ENCODE data around the gene CDRT4. TPM values are rescaled to one million over a fixed set of nuclear protein-coding genes. Genes with fewer than 3 reads are reported as not detected.
"Not testable (repeated sequence)": the region's sequence is repeated elsewhere in the genome, so short reads cannot be mapped to it uniquely, and the experiment has no call there.

The CDRT4 gene
- total RNA-seq, 2 experiments from 2014 or later: 6.1 to 6.2 TPM

- ATAC-seq: no peak
- peaks cover 7% of the 10 kb centered on the region for H3K9me3 Mint-ChIP-seq (ENCODE audit: insufficient read depth)
- H3K27me3 Mint-ChIP-seq (ENCODE audit: low read depth): no peaks in the 10 kb centered on the region
- H3K4me3 Mint-ChIP-seq: no peak overlapping the region
- H3K4me1 Mint-ChIP-seq (ENCODE audit: low read depth): no peaks in the 10 kb centered on the region
- ChIA-PET POLR2A (no interaction called here), CTCF (no interaction called here)
- H3K27ac Mint-ChIP-seq: no peak overlapping the region
- DNase-seq: no peak
- H3K36me3 Mint-ChIP-seq (ENCODE audit: low read depth): peaks cover 21% of the 10 kb centered on the region
Observed at GRCh38 chr17:15452746-15453145, 14.7 kb downstream of the CDRT4 start.

GRCh38 chr17:15451680-15452079 is 15.7 kb downstream of the CDRT4 start:
- no peak for DNase-seq
- Mint-ChIP-seq H3K4me1 (ENCODE audit: low read depth) (no peaks in the 10 kb centered on the region), H3K27me3 (ENCODE audit: low read depth) (no peaks in the 10 kb centered on the region), H3K27ac (no peak overlapping the region), H3K36me3 (ENCODE audit: low read depth) (peaks cover 16% of the 10 kb centered on the region), H3K4me3 (no peak overlapping the region), H3K9me3 (ENCODE audit: insufficient read depth) (peaks cover 7% of the 10 kb centered on the region)
- CTCF ChIA-PET: interaction anchor here (0.8 kb wide), 1 partner anchor 15 kb away, joined by 3 read pairs; no protein-coding TSS in a partner anchor
- no peak for ATAC-seq
- POLR2A ChIA-PET: no interaction called here

GRCh38 chr17:15448580-15448956 is 18.9 kb downstream of the CDRT4 start:
- no peak for ATAC-seq
- POLR2A ChIA-PET: no interaction called here
- H3K9me3 Mint-ChIP-seq (ENCODE audit: insufficient read depth): no peaks in the 10 kb centered on the region
- CTCF ChIA-PET: no interaction called here
- DNase-seq: no peak
- no peak overlapping the region for H3K4me3 Mint-ChIP-seq
- H3K27me3 Mint-ChIP-seq (ENCODE audit: low read depth): no peaks in the 10 kb centered on the region
- no peak overlapping the region for H3K27ac Mint-ChIP-seq
- peaks cover 18% of the 10 kb centered on the region for H3K4me1 Mint-ChIP-seq (ENCODE audit: low read depth)
- no peaks in the 10 kb centered on the region for H3K36me3 Mint-ChIP-seq (ENCODE audit: low read depth)

GRCh38 chr17:15447928-15448579 is 19.4 kb downstream of the CDRT4 start:
- ChIA-PET POLR2A (no interaction called here), CTCF (no interaction called here)
- no peak for DNase-seq
- Mint-ChIP-seq H3K4me1 (ENCODE audit: low read depth) (peaks cover 18% of the 10 kb centered on the region), H3K27ac (no peak overlapping the region), H3K27me3 (ENCODE audit: low read depth) (no peaks in the 10 kb centered on the region), H3K9me3 (ENCODE audit: insufficient read depth) (no peaks in the 10 kb centered on the region), H3K36me3 (ENCODE audit: low read depth) (no peaks in the 10 kb centered on the region), H3K4me3 (no peak overlapping the region)
- no peak for ATAC-seq

GRCh38 chr17:15446036-15446435 is 21.4 kb downstream of the CDRT4 start:
- Mint-ChIP-seq H3K27ac (no peak overlapping the region), H3K4me3 (no peak overlapping the region), H3K9me3 (ENCODE audit: insufficient read depth) (no peaks in the 10 kb centered on the region), H3K27me3 (ENCODE audit: low read depth) (no peaks in the 10 kb centered on the region), H3K36me3 (ENCODE audit: low read depth) (peaks cover 3% of the 10 kb centered on the region), H3K4me1 (ENCODE audit: low read depth) (peaks cover 18% of the 10 kb centered on the region)
- ATAC-seq (no peak), DNase-seq (no peak)
- ChIA-PET CTCF (no interaction called here), POLR2A (no interaction called here)

- ChIA-PET POLR2A (no interaction called here), CTCF (interaction anchor here (1.1 kb wide), 1 partner anchor 8 kb away, joined by 5 read pairs; no protein-coding TSS in a partner anchor)
- no peaks in the 10 kb centered on the region for H3K27me3 Mint-ChIP-seq (ENCODE audit: low read depth)
- peaks cover 4% of the 10 kb centered on the region for H3K36me3 Mint-ChIP-seq (ENCODE audit: low read depth)
- H3K9me3 Mint-ChIP-seq (ENCODE audit: insufficient read depth): no peaks in the 10 kb centered on the region
- H3K4me3 Mint-ChIP-seq: no peak overlapping the region
- H3K4me1 Mint-ChIP-seq (ENCODE audit: low read depth): peaks cover 18% of the 10 kb centered on the region
- H3K27ac Mint-ChIP-seq: no peak overlapping the region
- peak; percentile 69 for DNase-seq
- peak; percentile 84 for ATAC-seq
Observed at GRCh38 chr17:15444805-15445204, 22.6 kb downstream of the CDRT4 start.

- POLR2A ChIA-PET: no interaction called here
- H3K4me3 Mint-ChIP-seq: no peak overlapping the region
- ATAC-seq (no peak), DNase-seq (no peak)
- no peaks in the 10 kb centered on the region for H3K9me3 Mint-ChIP-seq (ENCODE audit: insufficient read depth)
- no peaks in the 10 kb centered on the region for H3K27me3 Mint-ChIP-seq (ENCODE audit: low read depth)
- peaks cover 19% of the 10 kb centered on the region for H3K4me1 Mint-ChIP-seq (ENCODE audit: low read depth)
- CTCF ChIA-PET: no interaction called here
- peaks cover 21% of the 10 kb centered on the region for H3K36me3 Mint-ChIP-seq (ENCODE audit: low read depth)
- no peak overlapping the region for H3K27ac Mint-ChIP-seq
Observed at GRCh38 chr17:15442311-15443180, 24.9 kb downstream of the CDRT4 start.

- ATAC-seq (no peak), DNase-seq (no peak)
- ChIA-PET CTCF (no interaction called here), POLR2A (no interaction called here)
- no peak overlapping the region for H3K27ac Mint-ChIP-seq
- peaks cover 33% of the 10 kb centered on the region for H3K36me3 Mint-ChIP-seq (ENCODE audit: low read depth)
- no peak overlapping the region for H3K4me3 Mint-ChIP-seq
- peaks cover 31% of the 10 kb centered on the region for H3K4me1 Mint-ChIP-seq (ENCODE audit: low read depth)
- no peaks in the 10 kb centered on the region for H3K27me3 Mint-ChIP-seq (ENCODE audit: low read depth)
- no peaks in the 10 kb centered on the region for H3K9me3 Mint-ChIP-seq (ENCODE audit: insufficient read depth)
Observed at GRCh38 chr17:15441315-15441714, 26.1 kb downstream of the CDRT4 start.

- peaks cover 31% of the 10 kb centered on the region for H3K4me1 Mint-ChIP-seq (ENCODE audit: low read depth)
- no peaks in the 10 kb centered on the region for H3K9me3 Mint-ChIP-seq (ENCODE audit: insufficient read depth)
- POLR2A ChIA-PET: no interaction called here
- ATAC-seq: no peak
- DNase-seq: no peak
- CTCF ChIA-PET: no interaction called here
- H3K36me3 Mint-ChIP-seq (ENCODE audit: low read depth): peaks cover 39% of the 10 kb centered on the region
- no peak overlapping the region for H3K4me3 Mint-ChIP-seq
- H3K27me3 Mint-ChIP-seq (ENCODE audit: low read depth): no peaks in the 10 kb centered on the region
- H3K27ac Mint-ChIP-seq: no peak overlapping the region
Observed at GRCh38 chr17:15440347-15440746, 27.1 kb downstream of the CDRT4 start.

GRCh38 chr17:15439205-15439985 is 28.0 kb downstream of the CDRT4 start:
- POLR2A ChIA-PET; H3K9me3 Mint-ChIP-seq (ENCODE audit: insufficient read depth); DNase-seq; ATAC-seq; CTCF ChIA-PET; H3K27ac Mint-ChIP-seq; H3K27me3 Mint-ChIP-seq (ENCODE audit: low read depth); H3K4me3 Mint-ChIP-seq: not testable (repeated sequence)
- Mint-ChIP-seq H3K36me3 (ENCODE audit: low read depth) (peaks cover 42% of the 10 kb centered on the region), H3K4me1 (ENCODE audit: low read depth) (peaks cover 22% of the 10 kb centered on the region)

GRCh38 chr17:15438491-15439105 is 28.8 kb downstream of the CDRT4 start:
- CTCF ChIA-PET: interaction anchor here (3.5 kb wide), 1 partner anchor 65 kb away, joined by 20 read pairs; no protein-coding TSS in a partner anchor
- Mint-ChIP-seq H3K4me3 (no peak overlapping the region), H3K27ac (no peak overlapping the region), H3K36me3 (ENCODE audit: low read depth) (peaks cover 42% of the 10 kb centered on the region), H3K4me1 (ENCODE audit: low read depth) (peaks cover 18% of the 10 kb centered on the region), H3K9me3 (ENCODE audit: insufficient read depth) (peaks cover 5% of the 10 kb centered on the region), H3K27me3 (ENCODE audit: low read depth) (no peaks in the 10 kb centered on the region)
- ATAC-seq (no peak), DNase-seq (no peak)
- POLR2A ChIA-PET: no interaction called here
